Testis (tissue), 2 donors: ENCODE measurements around the gene FARS2.

ENCODE experiments used
- CTCF ChIP-seq, 3 experiments: fragments of 450-650 bp in 2 of 3; fragments of 200-600 bp in 1 of 3; sonication (generic) in 1 of 3; IDR thresholded peaks; one replicate each; pipeline ENCODE4 v1.5.1; 2016 to 2019; ENCODE audit warnings: antibody characterized with exemption in 3 of 3, mild to moderate bottlenecking in 2 of 3, moderate library complexity in 1 of 3
- POLR2A ChIP-seq: fragments of 450-650 bp; IDR thresholded peaks from one replicate; pipeline ENCODE4 v1.6.1; 2017; ENCODE audit warnings: antibody characterized with exemption, mild to moderate bottlenecking, moderate library complexity

GRCh38 chr6:5373430-5373829, 112.1 kb downstream of the FARS2 start:
- TF ChIP-seq CTCF (IDR thresholded peaks at IDR 0.05) (no peak), POLR2A (no peak)
